ENCODE data around the gene SGCG. TPM values are rescaled to one million over a fixed set of nuclear protein-coding genes. Genes with fewer than 3 reads are reported as not detected.
A peak's percentile ranks its signal among the peaks of the same experiment; 100 is the strongest.

SGCG gene
- total RNA-seq, 1 donor from 2014 or later = not detected

DNA sequence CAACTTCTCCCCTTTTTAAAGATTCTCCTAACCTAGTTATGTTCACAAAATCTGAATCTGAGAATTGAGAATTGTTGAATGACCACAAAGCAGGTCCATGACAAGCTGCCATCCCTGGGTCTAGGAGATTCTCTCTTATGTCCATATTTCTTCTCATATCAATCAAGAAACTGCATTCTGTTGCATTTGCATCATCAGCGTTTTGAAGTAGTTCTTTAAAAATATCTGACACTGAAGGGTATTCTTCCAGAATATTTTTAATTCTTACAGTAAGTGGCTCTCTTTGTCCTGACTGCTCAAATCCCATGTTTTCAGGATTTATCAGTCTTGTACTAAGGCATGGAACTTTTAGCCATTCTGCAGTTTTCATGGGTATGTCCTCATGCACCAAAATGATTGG lies 158.4 kb downstream of the SGCG start:
- no peak overlapping the region for H3K4me3 Mint-ChIP-seq
- H3K4me1 Mint-ChIP-seq = no peaks in the 10 kb centered on the region
- DNase-seq (ENCODE audit: low read depth, low spot score) = no peak
- H3K36me3 Mint-ChIP-seq (ENCODE audit: low read depth) = peaks cover 83% of the 10 kb centered on the region
- peaks cover 28% of the 10 kb centered on the region for H3K9me3 Mint-ChIP-seq
- no peak overlapping the region for H3K27ac Mint-ChIP-seq (ENCODE audit: unreplicated experiment)
- H3K27me3 Mint-ChIP-seq (ENCODE audit: low read depth) = no peaks in the 10 kb centered on the region
- TF ChIP-seq, protein P1, sequence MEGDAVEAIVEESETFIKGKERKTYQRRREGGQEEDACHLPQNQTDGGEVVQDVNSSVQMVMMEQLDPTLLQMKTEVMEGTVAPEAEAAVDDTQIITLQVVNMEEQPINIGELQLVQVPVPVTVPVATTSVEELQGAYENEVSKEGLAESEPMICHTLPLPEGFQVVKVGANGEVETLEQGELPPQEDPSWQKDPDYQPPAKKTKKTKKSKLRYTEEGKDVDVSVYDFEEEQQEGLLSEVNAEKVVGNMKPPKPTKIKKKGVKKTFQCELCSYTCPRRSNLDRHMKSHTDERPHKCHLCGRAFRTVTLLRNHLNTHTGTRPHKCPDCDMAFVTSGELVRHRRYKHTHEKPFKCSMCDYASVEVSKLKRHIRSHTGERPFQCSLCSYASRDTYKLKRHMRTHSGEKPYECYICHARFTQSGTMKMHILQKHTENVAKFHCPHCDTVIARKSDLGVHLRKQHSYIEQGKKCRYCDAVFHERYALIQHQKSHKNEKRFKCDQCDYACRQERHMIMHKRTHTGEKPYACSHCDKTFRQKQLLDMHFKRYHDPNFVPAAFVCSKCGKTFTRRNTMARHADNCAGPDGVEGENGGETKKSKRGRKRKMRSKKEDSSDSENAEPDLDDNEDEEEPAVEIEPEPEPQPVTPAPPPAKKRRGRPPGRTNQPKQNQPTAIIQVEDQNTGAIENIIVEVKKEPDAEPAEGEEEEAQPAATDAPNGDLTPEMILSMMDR (conservative IDR thresholded peaks at IDR 0.05) = no peak

DNA sequence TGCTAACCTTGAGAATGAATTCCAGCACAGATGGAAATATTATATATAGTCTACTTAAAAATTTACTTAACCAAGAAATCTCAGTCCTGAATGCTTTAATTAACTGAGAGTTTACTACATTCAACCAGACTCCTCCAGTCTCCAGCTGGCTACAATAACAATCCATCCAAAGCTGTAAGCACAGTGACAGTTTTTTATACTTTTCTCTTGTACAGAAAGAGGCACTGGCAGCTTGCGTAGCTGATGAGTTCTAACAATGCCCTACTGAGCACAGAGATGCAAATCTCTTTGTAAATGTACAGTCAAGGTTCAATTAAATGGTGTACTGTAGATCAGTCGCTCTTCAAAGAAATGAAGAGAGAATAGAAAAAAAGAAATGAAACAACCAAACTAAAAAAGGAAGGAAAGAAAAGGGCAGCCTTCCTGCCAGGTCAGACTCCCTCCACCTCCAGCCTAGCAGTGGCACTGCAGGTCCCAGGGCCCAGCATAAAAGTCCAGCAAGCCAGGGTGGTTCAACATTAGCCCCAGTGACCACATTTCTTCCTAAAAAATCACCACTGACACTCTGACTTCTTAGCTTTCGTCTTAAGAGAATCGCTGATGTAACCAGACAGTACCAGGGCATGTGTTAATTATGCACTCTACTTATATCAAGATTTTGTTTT lies 164.3 kb downstream of the SGCG start:
- Mint-ChIP-seq H3K36me3 (ENCODE audit: low read depth) (peaks cover 64% of the 10 kb centered on the region), H3K9me3 (peaks cover 6% of the 10 kb centered on the region), H3K27me3 (ENCODE audit: low read depth) (no peaks in the 10 kb centered on the region), H3K27ac (ENCODE audit: unreplicated experiment) (peak overlapping the region; percentile 83), H3K4me3 (no peak overlapping the region), H3K4me1 (peaks cover 22% of the 10 kb centered on the region)
- TF ChIP-seq, protein P1 (conservative IDR thresholded peaks at IDR 0.05) = no peak
- DNase-seq (ENCODE audit: low read depth, low spot score) = no peak

DNA sequence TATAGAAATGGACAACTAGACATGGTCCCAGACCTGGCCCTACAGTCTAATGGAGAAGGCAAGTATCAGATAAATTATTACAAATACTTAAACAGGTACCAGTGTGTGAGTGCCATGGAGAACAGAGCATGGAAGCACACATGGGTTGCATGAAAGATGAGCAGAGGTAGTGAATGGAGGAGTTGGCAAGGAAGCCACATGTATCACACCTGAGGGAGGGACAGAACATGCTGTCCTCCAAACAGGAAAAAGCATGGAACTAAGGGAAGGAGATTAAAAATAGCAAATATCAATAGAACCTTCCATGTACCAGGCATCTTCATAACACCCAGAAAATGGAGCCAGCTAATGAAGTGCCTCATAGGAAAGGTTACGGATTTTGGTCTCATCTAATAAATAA lies 166.8 kb downstream of the SGCG start:
- Mint-ChIP-seq H3K9me3 (peaks cover 2% of the 10 kb centered on the region), H3K36me3 (ENCODE audit: low read depth) (peaks cover 60% of the 10 kb centered on the region), H3K27me3 (ENCODE audit: low read depth) (no peaks in the 10 kb centered on the region), H3K27ac (ENCODE audit: unreplicated experiment) (no peak overlapping the region), H3K4me1 (peaks cover 22% of the 10 kb centered on the region), H3K4me3 (no peak overlapping the region)
- no peak for DNase-seq (ENCODE audit: low read depth, low spot score)
- TF ChIP-seq, protein P1 (conservative IDR thresholded peaks at IDR 0.05) = no peak

DNA sequence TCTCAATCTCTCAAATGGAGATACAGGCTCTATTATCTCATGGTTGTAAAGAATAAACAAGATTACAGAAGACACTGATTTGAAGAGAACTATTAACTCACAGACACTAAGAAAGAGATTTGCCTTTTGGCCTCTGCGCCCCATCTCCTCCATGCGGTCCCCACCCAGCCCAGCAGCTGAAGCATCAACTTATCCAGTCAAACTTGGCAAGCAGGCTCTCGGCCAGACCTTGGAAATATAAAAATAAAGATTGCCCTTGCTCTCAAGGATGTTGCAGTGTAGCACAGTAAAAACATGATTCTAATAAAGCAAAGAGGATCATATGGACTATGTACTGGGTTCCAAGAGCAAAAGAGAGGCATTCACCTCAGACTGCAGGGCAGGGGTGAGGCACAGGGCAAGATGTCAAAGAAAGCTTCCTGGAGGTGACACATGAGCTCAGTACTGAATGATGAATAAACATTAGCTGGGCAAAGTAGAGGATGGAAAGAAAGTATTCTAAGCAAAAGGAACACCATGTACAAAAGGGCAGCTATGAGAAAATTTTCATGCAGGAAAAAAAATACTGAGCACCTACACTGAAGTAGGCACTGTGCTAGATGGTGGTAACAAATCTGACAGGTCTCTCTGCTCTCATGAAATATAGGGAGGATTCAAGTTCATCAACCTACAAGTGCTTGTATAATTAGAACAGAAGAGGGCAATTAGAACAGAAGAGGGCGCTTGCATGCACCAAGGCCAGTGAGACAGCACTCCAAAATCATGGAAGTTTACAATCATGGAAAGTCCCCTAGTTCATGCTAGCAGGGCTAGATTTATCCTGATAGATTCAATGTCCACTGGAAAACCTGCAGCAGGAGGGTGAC lies 167.7 kb downstream of the SGCG start:
- Mint-ChIP-seq H3K27me3 (ENCODE audit: low read depth) (no peaks in the 10 kb centered on the region), H3K36me3 (ENCODE audit: low read depth) (peaks cover 60% of the 10 kb centered on the region), H3K27ac (ENCODE audit: unreplicated experiment) (peak overlapping the region; percentile 40), H3K4me3 (no peak overlapping the region), H3K9me3 (peaks cover 2% of the 10 kb centered on the region), H3K4me1 (peaks cover 22% of the 10 kb centered on the region)
- TF ChIP-seq, protein P1 (conservative IDR thresholded peaks at IDR 0.05) = no peak
- no peak for DNase-seq (ENCODE audit: low read depth, low spot score)

DNA sequence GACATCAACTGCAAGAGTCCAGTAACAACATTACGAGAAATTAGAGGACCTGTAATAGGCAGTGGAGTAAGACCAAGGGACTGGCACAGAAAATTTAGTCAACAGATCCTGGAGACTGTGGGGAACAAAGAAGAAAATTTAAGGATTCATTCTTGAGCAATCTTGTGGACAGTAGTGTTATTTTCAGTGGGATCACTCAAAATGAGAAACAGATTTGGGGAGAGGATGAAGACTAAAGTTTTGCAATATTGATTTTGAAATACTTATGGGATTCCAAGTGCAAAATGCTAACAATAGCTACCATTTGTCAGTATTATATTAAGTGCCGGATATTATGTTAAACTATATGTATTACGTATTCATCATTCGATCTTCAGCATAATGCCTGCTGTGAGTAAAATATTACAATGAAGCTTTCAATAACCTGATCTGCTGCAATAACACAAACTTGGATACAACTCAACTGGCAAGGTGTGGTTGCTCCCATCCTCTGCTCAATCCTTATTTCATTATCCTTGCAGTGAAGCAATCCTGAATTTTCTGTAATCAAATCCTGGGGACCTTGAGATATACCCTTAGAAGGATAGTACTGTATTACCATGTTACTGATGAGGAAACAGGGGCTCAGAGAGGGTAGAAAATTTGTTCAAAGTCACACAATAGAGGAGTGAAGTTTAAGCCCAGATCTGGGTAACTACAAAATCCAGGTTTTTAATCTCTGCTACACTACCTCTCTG lies 168.6 kb downstream of the SGCG start:
- peaks cover 2% of the 10 kb centered on the region for H3K9me3 Mint-ChIP-seq
- H3K36me3 Mint-ChIP-seq (ENCODE audit: low read depth) = peaks cover 53% of the 10 kb centered on the region
- H3K27me3 Mint-ChIP-seq (ENCODE audit: low read depth) = no peaks in the 10 kb centered on the region
- TF ChIP-seq, protein P1 (conservative IDR thresholded peaks at IDR 0.05) = no peak
- H3K4me3 Mint-ChIP-seq = no peak overlapping the region
- no peak for DNase-seq (ENCODE audit: low read depth, low spot score)
- peak overlapping the region; percentile 40 for H3K27ac Mint-ChIP-seq (ENCODE audit: unreplicated experiment)
- H3K4me1 Mint-ChIP-seq = peaks cover 22% of the 10 kb centered on the region
